ENCODE data around the gene APPL1.

Gene APPL1, protein sequence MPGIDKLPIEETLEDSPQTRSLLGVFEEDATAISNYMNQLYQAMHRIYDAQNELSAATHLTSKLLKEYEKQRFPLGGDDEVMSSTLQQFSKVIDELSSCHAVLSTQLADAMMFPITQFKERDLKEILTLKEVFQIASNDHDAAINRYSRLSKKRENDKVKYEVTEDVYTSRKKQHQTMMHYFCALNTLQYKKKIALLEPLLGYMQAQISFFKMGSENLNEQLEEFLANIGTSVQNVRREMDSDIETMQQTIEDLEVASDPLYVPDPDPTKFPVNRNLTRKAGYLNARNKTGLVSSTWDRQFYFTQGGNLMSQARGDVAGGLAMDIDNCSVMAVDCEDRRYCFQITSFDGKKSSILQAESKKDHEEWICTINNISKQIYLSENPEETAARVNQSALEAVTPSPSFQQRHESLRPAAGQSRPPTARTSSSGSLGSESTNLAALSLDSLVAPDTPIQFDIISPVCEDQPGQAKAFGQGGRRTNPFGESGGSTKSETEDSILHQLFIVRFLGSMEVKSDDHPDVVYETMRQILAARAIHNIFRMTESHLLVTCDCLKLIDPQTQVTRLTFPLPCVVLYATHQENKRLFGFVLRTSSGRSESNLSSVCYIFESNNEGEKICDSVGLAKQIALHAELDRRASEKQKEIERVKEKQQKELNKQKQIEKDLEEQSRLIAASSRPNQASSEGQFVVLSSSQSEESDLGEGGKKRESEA

DNA sequence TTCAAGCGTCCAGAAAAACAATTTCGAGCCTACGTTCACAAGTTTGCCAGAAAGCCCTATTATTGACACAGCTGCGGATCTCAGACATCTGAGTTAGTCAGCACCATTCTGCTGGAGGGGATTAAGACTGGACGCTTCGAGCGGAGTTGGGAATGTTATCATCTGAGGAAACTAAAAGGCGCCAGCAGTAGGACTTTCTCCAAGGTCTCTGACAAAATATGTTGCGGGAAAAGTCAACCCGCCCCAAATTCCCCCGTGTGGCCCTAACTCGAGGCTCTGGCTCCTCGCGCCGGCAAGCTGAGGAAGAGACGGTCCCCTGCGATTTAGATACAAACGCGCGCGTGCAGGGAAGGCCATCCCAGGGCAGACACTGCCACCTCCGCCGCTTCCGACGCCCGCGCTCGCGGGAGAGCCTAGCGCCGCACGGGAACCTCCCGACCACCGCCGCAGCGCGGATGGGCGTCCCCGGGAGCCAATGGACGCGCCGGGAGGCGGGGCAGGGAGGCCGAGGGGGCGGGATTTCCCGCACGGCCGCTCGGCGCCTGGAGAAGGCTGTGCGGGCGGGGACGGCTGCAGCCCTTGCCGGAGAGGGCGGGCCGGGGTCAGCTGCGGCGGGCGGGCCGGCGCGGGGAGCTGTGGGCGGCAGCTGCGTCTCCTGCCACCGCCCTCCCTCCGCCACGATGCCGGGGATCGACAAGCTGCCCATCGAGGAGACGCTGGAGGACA lies at the start of gene APPL1:
Gene APPL1, plus strand, starts transcription at position 526 of the 726 bp plus-strand sequence. Its CDS starts 155 bp downstream, at position 681.
- peak; percentile 81 to 88 for DNase-seq (ENCODE audit: low read depth in 2 of 2)

GRCh38 chr3:57179580-57180410 lies 47.7 kb upstream of the APPL1 start:
- no peak for DNase-seq (ENCODE audit: low read depth in 2 of 2)

DNA sequence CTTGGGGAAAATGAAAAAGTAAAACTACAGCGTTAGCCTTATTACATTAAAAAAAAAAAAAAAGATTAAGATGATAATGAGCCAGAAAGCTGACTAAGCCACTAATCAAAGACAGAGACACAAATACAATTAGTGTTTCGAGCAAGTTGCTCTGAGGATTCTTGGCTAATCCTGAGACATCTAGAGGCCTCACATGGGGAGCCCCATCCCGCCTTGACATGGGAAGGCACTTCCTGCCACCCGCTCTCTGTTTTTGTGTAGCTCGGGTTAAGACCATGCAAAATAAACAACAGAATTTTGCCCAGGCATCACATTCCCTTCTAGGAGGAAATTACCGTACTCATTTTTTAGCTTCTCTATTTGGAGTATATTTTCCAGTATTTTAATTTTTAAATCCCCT lies 43.0 kb upstream of the APPL1 start:
- no peak for DNase-seq (ENCODE audit: low read depth in 2 of 2)

DNA sequence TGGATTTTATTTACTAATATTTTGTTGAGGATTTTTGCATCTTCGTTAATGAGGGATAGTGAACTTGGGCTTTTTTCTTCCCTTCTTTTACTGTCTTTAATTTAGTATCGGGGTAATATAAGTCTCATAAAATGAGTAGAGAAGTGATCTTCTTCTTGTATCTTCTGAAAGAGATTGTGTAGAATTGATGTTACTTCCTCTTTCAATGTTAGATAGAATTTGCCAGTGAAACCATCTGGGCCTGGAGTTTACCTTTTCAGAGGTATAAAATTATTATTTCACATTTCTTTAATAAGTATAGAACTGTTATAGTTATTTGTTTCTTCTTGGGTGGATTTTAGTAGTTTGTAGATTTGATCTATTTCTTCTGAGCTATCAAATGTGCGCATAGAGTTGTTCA lies 35.5 kb upstream of the APPL1 start:
- DNase-seq (ENCODE audit: low read depth in 2 of 2), result no peak

- DNase-seq (ENCODE audit: low read depth in 2 of 2), result no peak
Measured at GRCh38 chr3:57194641-57195040, 32.9 kb upstream of the APPL1 start.

GRCh38 chr3:57199895-57200297 lies 27.6 kb upstream of the APPL1 start, which contains the start of gene HESX1:
TSS of gene HESX1 (minus strand) at chr3:57199978. CDS start at chr3:57199918, 60 bp downstream.
- DNase-seq (ENCODE audit: low read depth in 2 of 2), result no peak

DNA sequence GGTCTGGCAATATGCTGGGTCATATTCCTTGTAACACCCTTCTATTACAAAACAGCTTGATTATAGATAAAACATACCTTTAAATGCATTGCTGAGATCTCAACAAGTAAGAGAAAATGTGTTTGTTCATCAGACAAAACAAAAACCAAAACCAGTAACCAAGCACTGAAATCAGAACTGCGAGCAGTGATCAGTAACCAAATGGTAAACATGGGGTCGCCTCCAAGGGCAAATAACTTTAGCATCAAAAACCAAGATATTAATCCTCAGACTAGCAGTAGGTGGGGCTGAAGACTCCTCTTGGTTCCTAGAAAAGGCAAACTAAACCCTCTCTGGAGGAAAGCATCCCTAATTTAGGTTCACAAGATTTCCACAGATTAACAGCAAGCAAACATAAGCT lies 21.1 kb upstream of the APPL1 start:
- no peak for DNase-seq (ENCODE audit: low read depth in 2 of 2)

GRCh38 chr3:57221883-57222282 lies 5.6 kb upstream of the APPL1 start:
- no peak for DNase-seq (ENCODE audit: low read depth in 2 of 2)

GRCh38 chr3:57224856-57225255 lies 2.7 kb upstream of the APPL1 start:
- DNase-seq (ENCODE audit: low read depth in 2 of 2), result no peak

DNA sequence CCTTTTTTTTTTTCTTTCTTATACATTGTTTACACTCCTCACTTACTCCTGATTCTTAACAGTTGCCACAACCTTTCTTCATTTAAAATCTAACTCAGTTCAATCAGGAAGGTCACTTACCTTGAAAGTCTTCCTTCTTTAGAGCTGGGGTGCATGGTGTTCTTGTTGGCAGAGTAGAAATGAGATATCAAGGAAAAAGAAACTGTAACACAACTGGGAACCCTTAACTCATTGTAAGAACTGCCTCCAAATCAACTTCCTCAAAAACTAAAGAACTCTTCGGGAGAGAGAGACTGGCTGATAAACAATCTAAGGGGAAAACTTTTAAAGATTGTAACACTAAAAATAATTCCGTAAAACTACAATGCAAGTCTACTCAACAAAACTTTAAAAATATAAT lies 1.4 kb upstream of the APPL1 start:
- DNase-seq (ENCODE audit: low read depth in 2 of 2), result no peak

DNA sequence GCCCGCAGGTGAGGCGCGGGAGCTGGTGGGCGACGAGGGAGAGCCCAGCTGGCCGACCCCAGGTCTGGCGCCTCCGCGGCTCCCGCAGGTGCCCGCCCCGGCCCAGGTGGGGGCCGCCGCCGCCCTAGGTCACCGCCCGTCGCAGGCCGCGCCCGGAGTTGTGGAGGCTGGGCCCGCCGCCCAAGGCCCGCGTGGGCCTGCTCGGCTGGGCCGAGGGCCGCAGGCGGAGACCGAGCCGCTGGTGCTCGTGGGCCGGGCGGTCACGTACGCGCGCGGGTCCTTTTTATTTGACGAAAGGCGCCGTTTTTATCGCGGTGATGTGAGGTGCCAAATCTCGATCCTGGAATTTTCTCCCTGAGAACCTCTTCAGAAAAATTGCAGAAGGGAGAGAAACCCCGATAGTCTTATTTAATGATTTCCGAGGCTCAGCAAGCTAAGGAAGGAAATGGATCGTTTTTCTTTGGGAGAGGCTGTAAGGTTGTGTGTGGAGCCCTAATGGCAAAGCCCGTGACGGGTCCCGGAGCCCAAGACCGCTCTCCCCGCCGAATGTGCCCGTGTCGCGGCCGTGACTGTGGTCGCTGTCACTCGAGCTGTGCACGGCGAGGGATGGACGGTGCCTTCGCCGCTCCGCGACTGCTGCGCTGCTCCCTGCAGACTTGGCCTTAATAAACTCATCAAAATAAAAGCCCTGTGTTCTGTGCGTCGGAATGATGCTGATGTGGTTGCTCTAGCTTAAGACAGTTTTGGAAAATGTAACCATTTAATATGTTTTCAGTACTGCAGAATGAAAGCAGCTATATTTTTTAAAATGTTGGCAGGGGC lies 612 bp downstream of the APPL1 start:
- DNase-seq (ENCODE audit: low read depth in 2 of 2), result peak in 1 of 2 donors; percentile 16

GRCh38 chr3:57230006-57230405 lies 2.5 kb downstream of the APPL1 start:
- DNase-seq (ENCODE audit: low read depth in 2 of 2), result no peak

GRCh38 chr3:57233799-57234198 lies 6.3 kb downstream of the APPL1 start:
- DNase-seq (ENCODE audit: low read depth in 2 of 2), result no peak

GRCh38 chr3:57234613-57235575 lies 7.4 kb downstream of the APPL1 start:
- DNase-seq (ENCODE audit: low read depth in 2 of 2), result no peak

- DNase-seq (ENCODE audit: low read depth in 2 of 2), result no peak
Measured at GRCh38 chr3:57244946-57245345, 17.4 kb downstream of the APPL1 start.

GRCh38 chr3:57252404-57252803 lies 24.9 kb downstream of the APPL1 start:
- no peak for DNase-seq (ENCODE audit: low read depth in 2 of 2)

DNA sequence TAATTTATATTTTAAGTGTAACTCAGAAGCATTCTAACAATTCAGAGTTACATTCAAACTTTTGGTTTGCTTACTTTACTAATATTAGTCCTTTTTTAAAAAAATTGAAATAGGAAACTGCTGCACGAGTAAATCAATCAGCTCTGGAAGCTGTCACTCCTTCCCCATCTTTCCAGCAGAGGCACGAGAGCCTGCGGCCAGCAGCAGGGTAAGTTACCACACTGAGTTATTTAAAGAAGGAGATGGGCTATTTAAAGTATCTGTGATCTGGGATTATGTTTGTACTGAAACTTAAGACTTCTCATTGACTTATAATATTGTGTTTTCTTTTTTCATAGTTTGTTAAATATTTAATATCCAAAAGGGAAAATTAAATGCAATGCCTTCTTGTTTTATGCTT lies 29.3 kb downstream of the APPL1 start:
- DNase-seq (ENCODE audit: low read depth in 2 of 2), result no peak

GRCh38 chr3:57257678-57258077 lies 30.1 kb downstream of the APPL1 start:
- DNase-seq (ENCODE audit: low read depth in 2 of 2), result no peak

GRCh38 chr3:57261119-57261518 lies 33.6 kb downstream of the APPL1 start:
- no peak for DNase-seq (ENCODE audit: low read depth in 2 of 2)
